ENCODE results near the gene CYS1.
A peak's percentile ranks its signal among the peaks of the same experiment; 100 is the strongest.

The CYS1 gene

DNA sequence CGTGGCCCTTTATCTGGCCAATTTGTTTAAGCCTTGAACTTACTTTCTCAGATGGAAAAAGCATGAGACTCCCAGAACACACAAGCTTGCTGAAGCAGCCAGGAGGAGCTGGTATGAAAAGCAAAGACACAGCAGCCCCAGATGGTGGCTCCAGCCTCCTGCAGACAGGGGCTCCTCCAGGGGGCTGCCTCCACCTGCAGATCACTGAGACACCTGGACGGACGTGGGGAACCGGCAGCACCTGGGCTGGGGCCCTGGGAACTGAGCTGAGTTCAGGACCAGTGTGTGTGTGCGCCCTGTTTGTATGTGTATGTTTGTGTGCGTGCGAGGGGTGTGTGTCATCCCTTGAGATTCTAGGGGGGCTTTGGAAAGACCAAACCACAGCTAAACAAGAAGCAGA is 8.6 kb downstream of the CYS1 start:
- no peak for DNase-seq (ENCODE audit: low spot score)

DNA sequence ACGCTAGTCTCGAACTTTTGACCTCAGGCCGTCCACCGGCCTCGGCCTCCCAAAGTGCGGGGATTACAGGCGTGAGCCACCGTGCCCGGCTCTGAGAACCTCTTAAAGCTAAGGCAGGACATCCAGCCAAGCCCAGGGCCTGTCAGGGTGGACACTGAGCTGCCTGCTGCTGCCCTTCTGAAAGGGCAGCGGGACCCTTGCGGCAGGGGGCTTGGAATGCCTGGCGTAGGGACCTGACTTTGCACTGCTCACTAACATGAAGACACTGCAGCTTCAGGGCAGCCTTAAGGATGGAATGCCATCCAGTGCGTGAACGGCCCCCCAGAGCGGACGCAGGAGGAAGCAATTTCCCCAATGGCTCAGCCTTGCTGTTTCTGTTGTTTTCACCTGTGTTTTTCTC is 9.0 kb downstream of the CYS1 start:
- DNase-seq (ENCODE audit: low spot score): no peak

DNA sequence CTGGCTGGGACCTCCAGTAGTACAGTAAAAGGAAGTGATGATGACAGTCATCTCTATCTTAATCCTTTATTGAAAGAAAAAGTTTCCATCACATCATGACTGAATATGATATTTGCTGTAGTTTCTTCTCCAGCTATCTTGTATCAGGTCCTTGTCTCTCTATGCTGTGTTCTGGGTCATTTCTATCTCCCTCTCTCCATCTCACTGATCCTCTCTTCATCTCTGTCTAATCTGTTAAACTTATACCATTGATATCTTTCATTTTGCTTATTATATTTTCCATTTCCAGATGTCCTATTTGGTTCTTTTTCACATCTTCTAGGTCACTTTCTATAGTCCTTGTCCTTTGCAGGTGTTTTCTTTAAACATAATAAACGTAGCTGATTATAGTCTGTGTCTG is 12.3 kb downstream of the CYS1 start:
- DNase-seq (ENCODE audit: low spot score): no peak

DNA sequence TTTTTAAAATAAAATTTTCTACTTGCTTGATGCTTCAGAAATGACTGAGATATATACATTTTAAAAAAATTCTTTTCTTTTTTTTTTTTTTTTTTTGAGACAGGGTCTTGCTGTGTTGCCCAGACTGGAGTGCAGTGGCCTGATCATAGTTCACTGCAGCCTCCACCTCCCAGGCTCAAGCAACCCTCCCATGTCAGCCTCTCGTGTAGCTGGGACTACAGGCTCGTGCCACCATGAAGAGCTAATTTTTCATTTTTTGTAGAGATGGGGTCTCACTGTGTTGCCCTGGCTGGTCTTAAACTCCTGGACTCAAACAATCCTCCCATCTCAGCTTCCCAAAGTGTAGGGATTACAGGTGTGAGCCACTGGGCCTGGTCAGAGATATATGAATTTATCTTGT is 12.9 kb downstream of the CYS1 start:
- no peak for DNase-seq (ENCODE audit: low spot score)

DNA sequence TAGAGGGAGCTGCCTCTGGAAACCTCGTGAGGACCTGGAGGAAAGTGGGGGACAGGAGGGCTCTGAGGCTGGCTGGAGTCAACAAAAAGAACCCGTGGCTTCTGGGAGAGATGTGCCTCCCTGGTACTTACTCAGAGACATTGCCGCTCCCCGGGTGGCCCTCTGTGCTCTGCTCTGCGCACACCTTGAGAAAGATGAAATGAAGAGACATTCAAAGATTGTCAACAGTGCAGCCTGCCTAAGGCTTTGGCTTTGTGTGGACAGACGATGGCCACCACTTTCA is 14.5 kb downstream of the CYS1 start:
- no peak for DNase-seq (ENCODE audit: low spot score)

DNA sequence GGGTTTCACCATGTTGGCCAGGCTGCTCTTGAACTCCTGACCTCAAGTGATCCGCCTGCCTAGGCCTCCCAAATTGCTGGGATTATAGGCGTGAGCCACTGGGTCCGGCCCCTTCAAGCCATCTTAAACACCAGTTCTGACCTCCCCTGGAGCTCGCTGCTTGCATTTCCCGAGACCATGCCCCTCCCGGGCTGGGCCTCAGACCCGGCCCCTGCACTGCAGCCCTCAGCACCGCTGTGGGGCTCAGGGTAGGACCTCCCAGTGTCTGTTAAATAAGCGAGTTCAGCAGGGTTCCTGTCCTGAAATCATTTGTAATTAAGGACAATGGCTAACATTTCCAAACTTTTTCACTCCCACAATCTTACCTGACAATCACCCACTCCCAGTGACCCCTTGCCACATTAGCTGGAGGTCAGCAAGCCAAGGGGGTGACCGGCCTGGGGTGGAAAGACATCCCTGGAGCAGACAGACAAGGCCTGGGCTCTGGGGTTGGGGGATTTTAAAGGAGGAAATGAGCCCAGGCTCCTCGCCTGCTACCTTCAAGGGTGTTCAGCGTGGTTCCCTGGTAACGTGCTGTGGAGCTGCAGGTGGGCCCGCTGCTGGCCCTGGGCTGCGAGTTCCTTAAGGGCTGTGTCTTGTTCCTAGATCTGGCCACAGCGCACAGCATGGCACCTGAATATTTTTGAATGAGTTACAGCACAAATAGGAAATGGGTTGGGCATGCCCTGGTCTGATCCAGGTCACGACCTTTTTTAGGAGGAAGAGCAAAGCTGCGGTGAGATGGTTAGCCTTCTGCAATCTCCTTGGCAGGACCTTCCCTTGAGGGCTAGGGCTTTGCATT is 15.1 kb downstream of the CYS1 start:
- DNase-seq (ENCODE audit: low spot score): no peak

DNA sequence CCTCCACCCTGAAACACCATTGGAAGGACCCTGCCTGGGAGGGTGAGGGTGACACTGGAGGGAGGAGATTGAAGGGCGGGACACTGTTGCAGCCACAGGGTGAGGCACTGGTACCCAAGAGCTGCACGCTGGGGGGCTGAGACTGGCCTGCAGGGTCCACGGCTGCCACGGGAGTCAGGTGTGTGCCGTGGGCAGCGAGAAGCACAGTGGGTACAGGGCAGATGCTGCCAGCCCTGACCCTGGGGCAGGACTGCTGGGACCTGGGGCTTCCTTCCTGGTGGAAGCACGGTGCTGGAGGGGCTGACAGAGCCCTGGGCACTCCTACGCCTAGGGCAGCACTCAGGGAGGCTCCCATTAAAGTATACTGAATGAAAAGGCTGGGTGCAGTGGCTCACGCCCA is 16.6 kb downstream of the CYS1 start:
- DNase-seq (ENCODE audit: low spot score): no peak

DNA sequence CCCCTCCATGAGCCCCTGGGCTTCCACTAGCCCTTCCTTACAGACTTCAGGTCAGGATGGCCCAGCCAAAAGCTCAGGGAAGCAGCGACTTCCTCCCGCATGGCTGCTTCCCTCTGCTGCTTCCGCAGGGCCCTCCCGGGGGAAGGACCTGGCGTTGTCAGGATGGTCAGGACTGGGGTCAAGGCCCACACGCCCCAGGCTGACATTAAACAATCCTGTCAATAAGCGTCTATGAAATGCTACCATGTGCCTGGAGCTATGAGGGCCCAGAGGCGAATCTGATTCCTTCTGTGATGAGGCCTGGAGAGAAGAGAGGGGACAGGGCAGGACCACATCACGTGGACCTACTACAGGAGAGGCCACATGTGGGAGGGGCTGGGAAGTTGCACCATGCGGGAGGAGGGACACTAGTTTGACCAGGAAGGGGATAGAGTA is 17.3 kb downstream of the CYS1 start:
- DNase-seq (ENCODE audit: low spot score): no peak

DNA sequence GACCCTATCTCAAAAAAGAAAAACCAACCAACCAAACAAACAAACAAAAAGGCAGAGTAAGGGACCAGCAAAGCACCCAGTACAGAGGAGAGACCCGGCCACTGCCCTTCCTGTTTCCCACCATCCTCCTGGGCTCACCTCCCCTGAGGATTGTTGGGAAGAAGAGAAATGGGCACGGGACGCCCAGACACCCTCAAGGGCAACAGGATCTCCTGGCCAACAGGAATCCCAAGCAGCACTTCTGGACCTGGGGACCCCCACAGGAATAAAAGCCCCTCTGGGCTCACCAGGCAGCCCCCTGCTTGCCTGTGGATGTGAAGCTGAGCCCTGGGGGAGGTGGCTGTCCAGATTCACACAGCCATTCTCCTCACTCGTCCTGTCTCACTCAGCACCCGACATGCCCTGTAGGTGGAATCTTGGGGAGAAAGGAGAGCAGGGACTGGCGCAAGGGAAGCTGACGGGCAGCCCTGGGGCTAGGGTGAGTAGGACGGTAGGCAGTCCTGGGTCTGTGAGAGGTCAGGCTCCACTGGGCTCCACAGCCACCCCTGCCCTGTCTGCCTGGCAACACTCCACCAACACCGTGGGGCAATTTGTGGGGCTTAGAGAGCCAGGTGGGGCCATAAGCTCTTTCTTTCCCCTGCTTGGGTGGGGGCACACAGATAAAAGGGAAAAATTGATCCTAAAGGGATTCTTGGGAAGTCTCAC is 18.8 kb downstream of the CYS1 start:
- DNase-seq (ENCODE audit: low spot score): no peak

DNA sequence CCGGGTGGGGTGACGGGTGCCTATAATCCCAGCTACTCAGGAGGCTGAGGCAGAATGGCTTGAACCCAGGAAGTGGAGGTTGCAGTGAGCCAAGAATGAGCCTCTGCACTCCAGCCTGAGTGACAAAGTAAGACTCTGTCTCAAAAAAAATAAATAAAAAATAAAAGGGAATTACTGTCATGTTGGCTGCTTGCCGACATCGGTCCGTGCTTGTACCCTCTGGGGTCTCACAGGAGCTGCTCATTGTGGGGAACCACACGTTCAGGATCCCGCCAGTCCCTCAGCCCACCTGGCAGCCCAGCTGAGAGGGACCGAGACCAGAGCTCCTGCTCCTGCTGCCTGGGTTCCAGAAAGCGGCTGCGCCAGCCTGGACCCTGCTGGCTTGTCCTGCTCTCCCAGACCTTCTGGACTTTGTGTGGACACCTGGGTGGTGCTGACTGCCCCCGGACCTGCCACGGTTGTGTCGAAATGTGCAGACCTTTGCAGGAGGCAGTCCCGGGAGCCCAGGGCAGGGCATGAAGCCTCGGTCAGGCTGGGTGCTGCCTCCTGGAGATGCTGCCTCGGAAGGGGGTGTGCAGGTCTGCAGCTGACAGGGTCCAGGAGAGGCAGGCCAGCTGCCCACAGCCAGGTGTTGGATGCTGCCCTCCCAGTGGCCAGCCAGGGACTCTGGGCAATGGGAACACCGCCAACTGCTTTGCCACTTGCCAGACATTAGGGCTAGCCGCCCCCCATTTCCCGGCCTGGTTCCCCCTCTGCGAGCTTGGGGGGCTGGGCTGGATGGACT is 20.5 kb downstream of the CYS1 start:
- no peak for DNase-seq (ENCODE audit: low spot score)

DNA sequence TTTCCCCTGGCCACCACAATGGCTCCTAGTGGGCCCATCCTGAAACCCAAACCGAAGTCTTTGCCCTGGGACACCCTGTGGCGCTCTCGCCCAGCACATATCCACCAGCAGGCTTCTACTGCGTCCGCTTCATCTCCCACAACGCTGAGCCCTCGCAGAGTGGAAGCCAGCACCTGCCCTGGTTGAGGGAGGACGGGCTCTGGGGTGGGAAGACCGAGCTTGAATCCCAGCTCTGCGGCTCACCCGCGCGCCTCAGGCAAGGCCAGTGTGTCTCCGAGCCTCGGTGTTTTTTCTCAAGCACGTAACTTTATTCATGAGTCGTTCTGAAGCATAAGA is 21.2 kb downstream of the CYS1 start:
- no peak for DNase-seq (ENCODE audit: low spot score)

DNA sequence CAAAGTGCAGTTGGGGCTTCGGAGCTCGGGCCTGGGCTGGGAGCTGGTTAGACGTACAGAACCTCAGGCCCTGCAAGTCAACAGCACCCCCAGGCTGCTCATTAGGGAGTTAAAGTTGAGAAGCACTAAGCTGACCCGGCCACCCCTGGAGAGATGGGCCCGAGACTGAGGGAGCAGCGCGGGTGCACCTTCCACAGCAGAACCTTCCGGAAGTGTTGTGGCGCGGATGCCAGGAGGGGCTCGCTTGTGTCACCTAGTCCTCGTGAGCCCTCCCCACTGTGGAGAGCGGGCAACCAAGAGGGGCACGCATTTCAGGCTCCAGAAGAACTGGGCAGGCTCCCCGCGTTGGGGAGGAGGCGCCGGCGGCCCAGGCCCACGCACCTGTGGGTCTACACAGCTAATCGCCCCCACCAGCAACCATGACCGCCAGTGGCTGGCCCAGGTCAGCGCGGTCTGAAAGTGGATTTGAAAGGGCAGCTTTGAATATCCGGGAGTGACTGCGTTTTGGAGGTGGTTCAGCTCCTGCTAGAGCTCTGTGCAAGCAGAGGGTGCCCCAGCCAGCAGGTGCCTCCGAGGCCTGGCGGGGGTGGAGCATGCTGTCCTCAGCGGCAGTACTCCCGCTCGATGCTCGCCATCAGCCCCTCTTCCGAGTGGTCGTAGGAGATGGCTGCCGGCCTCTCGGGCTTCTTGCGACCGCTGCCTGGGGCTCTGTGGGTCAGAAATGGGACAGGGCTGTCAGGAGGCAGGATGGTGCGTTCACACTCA is 21.8 kb downstream of the CYS1 start:
- DNase-seq (ENCODE audit: low spot score): no peak

DNA sequence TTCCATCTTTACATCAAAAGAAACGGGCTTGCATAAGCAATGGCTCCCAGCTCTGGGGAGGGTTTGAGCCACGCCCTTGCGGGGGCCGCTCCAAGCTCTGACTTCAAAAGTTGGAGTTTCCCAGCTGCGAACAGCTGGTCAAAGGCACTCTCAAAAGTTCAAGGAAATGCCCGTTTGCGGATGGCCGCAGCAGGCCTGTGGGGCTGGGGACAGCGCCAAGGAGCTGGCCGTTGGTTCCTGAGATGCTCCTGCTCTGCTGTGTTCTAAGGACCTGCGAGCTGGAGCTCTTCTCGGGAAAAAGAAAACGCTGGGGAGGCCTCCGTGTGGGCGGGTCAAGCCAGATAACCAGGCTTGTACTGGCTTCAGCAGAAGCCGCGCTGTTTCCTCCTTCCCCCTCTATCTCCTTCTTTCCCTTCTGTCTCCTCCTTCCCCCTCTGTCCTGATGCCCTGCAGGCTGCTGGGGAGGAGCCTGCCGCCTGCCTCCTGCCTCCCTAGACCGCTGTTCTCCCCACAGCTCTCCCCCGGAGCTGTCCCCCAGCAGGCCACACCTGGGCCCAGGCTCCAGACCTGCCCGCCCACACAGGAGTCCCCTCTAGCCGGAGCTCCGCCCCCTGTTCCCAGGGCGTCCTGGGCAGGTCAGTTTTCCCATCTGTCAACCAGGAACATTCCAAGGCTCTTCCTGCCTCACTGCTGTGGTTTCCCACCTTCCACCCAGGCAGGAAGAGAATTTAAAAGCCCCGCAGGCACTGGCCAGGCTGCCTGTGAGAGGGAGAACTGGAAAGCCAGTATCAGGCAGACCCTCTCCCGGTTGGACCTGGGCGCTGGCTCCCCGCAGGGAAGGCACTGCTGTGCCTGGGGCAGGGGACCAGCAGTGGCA is 22.7 kb downstream of the CYS1 start:
- no peak for DNase-seq (ENCODE audit: low spot score)

DNA sequence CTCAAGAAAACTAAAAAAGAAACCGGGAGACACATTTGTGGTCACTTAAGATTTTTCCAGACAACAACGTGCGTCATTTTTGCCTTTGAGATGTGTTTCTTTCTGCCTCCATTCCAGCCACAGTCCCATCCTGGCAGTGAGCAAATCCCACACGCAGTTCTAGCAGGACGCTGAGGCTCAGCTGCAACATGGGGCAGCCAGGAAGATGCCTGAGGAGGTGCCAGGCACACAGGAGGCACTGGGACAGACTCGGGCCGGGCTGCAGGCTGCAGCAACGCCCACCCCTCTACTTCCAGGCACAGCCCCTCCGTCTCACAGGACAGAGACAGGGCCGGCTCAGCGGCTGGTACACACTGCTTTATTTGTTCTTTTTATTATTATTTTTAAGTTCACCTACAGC is 23.8 kb downstream of the CYS1 start:
- DNase-seq (ENCODE audit: low spot score): no peak

DNA sequence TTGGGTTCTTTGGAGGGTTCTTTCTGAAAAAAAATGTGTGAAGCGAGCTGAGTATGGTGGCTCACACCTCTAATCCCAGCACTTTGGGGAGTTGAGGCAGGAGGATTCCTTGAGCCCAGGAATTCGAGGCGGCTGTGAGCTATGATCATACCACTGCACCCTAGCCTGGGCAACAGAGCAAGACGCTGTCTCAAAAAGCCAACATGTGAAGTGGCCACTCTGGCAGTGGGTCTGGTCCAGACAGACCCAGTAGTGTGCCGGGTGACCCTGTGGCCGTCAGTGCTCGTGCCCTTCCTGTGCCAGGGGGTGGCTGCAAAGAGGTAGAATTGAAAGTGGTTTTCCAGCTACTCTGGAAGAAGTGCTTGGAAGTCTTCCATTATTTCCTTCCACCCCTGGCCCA is 25.2 kb downstream of the CYS1 start:
- no peak for DNase-seq (ENCODE audit: low spot score)

DNA sequence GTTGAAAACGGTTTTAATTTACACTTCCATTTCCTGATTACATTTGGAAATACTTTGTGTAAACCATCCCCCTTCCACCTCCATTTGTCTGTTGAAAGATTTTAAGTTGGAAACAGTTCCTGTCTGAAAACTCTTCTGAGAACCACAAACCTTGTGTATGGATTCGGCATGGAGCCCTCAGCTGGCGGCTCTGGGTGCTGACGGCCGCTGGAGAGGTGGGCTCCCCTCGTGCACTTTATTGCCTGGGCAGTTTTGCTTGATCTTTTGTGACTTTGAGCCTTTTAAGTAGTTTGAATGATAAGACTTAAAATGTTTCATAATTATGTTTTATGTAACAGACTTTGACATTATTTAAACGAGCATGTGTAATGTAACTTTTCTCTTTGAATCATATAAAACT is 25.8 kb downstream of the CYS1 start:
- DNase-seq (ENCODE audit: low spot score): no peak

DNA sequence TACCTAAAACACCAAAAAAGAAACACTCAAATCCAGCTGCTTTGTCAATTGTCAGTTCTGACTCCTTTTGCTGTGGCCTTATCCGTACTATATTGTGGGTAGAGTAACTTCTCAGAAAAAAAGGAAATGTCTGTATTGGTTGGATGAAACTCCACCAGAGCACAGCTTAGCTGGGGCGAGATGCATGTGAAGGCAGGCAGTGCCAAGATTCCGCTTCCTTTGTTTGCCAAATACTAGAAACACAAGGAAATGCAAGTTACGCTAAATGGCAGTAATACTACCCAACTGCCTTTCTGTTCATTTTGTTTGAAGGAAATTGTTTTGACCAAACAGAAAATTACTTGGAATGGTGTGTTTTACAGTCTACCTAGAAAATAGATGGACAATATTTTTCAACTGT is 26.9 kb downstream of the CYS1 start:
- no peak for DNase-seq (ENCODE audit: low spot score)

DNA sequence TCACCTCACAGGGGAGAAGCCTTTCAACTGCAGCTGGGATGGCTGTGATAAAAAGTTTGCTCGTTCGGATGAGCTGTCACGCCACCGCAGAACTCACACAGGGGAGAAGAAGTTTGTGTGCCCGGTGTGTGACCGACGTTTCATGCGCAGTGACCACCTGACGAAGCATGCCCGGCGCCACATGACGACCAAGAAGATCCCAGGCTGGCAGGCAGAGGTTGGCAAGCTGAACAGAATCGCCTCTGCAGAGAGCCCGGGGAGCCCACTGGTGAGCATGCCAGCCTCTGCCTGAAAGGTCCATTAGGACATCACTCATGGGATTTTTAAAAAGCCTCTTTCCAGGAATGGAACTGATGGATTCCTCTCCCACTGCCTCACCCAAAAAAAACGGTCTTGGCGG is 28.0 kb downstream of the CYS1 start:
- no peak for DNase-seq (ENCODE audit: low spot score)

DNA sequence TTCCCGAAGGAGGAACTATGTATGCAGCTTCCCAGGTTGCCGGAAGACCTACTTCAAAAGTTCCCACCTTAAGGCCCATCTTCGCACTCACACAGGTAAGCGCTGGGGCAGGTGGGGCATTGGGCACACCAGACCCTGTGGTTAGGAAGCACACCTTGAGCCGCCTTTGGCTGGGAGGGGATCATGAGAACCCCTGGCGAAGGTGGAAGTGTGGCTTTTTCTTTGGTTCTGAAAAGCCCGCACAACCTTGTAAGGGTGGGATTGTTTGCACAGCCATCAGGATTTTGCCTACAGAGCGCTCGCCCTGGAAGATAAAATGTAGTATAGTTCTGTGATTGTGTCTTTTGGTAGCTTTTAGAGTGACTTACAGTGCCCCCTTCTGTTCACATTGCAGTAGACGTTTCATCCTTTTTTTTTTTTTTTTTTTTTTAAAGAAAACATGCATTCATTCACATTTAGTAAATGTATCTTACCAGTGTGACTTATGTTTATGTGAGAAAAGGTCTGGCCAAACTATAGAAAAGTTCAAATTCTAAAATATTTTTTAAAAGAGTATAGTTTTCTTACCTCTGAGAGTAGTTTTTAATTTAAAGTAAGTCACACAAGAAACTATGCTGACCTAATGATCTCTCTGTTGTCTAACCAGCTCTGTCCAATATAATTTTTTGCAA is 31.6 kb downstream of the CYS1 start:
- DNase-seq (ENCODE audit: low spot score): peak; percentile 67

DNA sequence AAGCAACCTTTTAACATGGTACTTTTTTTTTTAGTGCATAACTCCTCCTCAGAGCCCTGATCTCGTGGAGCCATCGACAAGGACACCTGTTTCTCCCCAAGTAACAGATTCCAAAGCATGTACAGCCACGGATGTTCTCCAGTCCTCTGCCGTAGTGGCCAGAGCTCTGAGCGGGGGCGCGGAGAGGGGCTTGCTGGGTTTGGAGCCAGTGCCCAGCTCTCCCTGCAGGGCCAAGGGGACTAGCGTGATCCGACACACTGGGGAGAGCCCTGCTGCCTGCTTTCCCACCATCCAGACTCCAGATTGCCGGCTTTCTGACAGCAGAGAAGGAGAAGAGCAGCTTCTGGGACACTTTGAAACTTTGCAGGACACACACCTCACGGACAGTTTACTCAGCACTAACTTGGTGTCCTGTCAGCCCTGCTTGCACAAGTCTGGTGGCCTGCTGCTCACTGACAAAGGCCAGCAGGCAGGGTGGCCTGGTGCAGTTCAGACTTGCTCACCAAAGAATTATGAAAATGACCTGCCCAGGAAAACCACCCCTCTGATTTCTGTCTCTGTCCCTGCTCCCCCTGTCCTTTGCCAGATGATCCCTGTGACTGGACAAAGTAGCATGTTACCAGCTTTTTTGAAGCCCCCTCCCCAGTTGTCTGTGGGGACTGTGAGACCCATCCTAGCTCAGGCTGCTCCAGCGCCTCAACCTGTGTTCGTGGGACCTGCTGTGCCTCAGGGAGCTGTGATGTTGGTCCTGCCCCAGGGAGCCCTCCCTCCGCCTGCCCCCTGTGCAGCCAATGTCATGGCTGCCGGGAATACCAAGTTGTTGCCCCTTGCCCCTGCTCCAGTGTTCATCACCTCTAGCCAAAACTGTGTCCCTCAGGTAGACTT is 32.4 kb downstream of the CYS1 start:
- no peak for DNase-seq (ENCODE audit: low spot score)

All from RKO (cell line).